ENCODE measurements around the gene ZNHIT6.

Gene ZNHIT6

GRCh38 chr1:85601901-85602300 is 106.3 kb downstream of the ZNHIT6 start:
- Histone ChIP-seq H3K27me3 (ENCODE audit: control insufficient read depth, insufficient read depth, low read length) (no peaks in the 10 kb centered on the region), H3K36me3 (ENCODE audit: control insufficient read depth, insufficient read depth, low read length) (no peaks in the 10 kb centered on the region), H3K9ac (ENCODE audit: low read length) (no peak overlapping the region)

GRCh38 chr1:85599681-85600080 is 108.6 kb downstream of the ZNHIT6 start:
- no peaks in the 10 kb centered on the region for H3K4me1 ChIP-seq (ENCODE audit: control insufficient read depth, insufficient read depth, low read length)
- H3K4me3 ChIP-seq (ENCODE audit: low read length): no peak overlapping the region
- H3K9ac ChIP-seq (ENCODE audit: low read length): no peak overlapping the region

More at GRCh38 chr1:85601901-85602300, 106.3 kb downstream of the ZNHIT6 start:
- Histone ChIP-seq H3K4me1 (ENCODE audit: control insufficient read depth, insufficient read depth, low read length) (no peaks in the 10 kb centered on the region), H3K4me3 (ENCODE audit: low read length) (no peak overlapping the region), H3K9me3 (ENCODE audit: control insufficient read depth, low read length) (no peaks in the 10 kb centered on the region)

More at GRCh38 chr1:85599681-85600080, 108.6 kb downstream of the ZNHIT6 start:
- no peaks in the 10 kb centered on the region for H3K27me3 ChIP-seq (ENCODE audit: control insufficient read depth, insufficient read depth, low read length)
- no peaks in the 10 kb centered on the region for H3K36me3 ChIP-seq (ENCODE audit: control insufficient read depth, insufficient read depth, low read length)
- no peaks in the 10 kb centered on the region for H3K9me3 ChIP-seq (ENCODE audit: control insufficient read depth, low read length)
